Peyer's patch (tissue), 4 donors: Measurements from ENCODE around the gene PYGB.

ENCODE experiments used
- CTCF ChIP-seq, 6 experiments: fragments of 450-650 bp in 4 of 6; fragments of 200-600 bp in 2 of 6; sonication (generic) in 1 of 6; IDR thresholded peaks; one replicate each; pipeline ENCODE4 v1.5.1; 2017 to 2019; ENCODE audit warnings: antibody characterized with exemption in 6 of 6, mild to moderate bottlenecking in 3 of 6, moderate library complexity in 1 of 6
- POLR2A ChIP-seq, 2 donors: fragments of 450-650 bp; IDR thresholded peaks; one replicate each; pipeline ENCODE4 v1.5.1; 2017; ENCODE audit warnings: antibody characterized with exemption in 2 of 2, mild to moderate bottlenecking in 2 of 2, moderate library complexity in 2 of 2

GRCh38 chr20:25248786-25249172 lies 894 bp downstream of the PYGB start:
- TF ChIP-seq CTCF (IDR thresholded peaks at IDR 0.05), result no peak
- TF ChIP-seq POLR2A (IDR thresholded peaks at IDR 0.05), result no peak
